GM15510 (cell line): Measurements from ENCODE around the gene SORCS3.

Experiments used
- POLR2A ChIP-seq: IDR thresholded peaks from 3 replicates; pipeline ENCODE4 v1.6.1; 2011; ENCODE audit warnings: borderline replicate concordance; ENCODE audit not compliant: insufficient read length; ENCODE audit errors: extremely low read depth

Gene SORCS3

GRCh38 chr10:105044902-105045301, 403.8 kb downstream of the SORCS3 start:
- no peak for TF ChIP-seq POLR2A

- no peak for TF ChIP-seq POLR2A
Observed at GRCh38 chr10:105056413-105056812, 415.3 kb downstream of the SORCS3 start.

- TF ChIP-seq POLR2A = no peak
Observed at GRCh38 chr10:105062951-105063350, 421.9 kb downstream of the SORCS3 start.

- no peak for TF ChIP-seq POLR2A
Observed at GRCh38 chr10:105063796-105064195, 422.7 kb downstream of the SORCS3 start.

GRCh38 chr10:105068497-105068896, 427.4 kb downstream of the SORCS3 start:
- TF ChIP-seq POLR2A = no peak

- no peak for TF ChIP-seq POLR2A
Observed at GRCh38 chr10:105070249-105070648, 429.2 kb downstream of the SORCS3 start.

GRCh38 chr10:105070952-105071351, 429.9 kb downstream of the SORCS3 start:
- TF ChIP-seq POLR2A = no peak

- TF ChIP-seq POLR2A = no peak
Observed at GRCh38 chr10:105071980-105072379, 430.9 kb downstream of the SORCS3 start.

GRCh38 chr10:105073999-105074398, 432.9 kb downstream of the SORCS3 start:
- TF ChIP-seq POLR2A = no peak

GRCh38 chr10:105075031-105075430, 433.9 kb downstream of the SORCS3 start:
- no peak for TF ChIP-seq POLR2A

GRCh38 chr10:105085980-105086379, 444.9 kb downstream of the SORCS3 start:
- TF ChIP-seq POLR2A = no peak

- no peak for TF ChIP-seq POLR2A
Observed at GRCh38 chr10:105094048-105094447, 453.0 kb downstream of the SORCS3 start.

GRCh38 chr10:105096316-105096715, 455.2 kb downstream of the SORCS3 start:
- TF ChIP-seq POLR2A = no peak

GRCh38 chr10:105102977-105103376, 461.9 kb downstream of the SORCS3 start:
- TF ChIP-seq POLR2A = no peak

- TF ChIP-seq POLR2A = no peak
Observed at GRCh38 chr10:105104297-105104696, 463.2 kb downstream of the SORCS3 start.

GRCh38 chr10:105109164-105109563, 468.1 kb downstream of the SORCS3 start:
- no peak for TF ChIP-seq POLR2A

GRCh38 chr10:105112862-105113261, 471.8 kb downstream of the SORCS3 start:
- TF ChIP-seq POLR2A = no peak
